GM21786 (cell line): Measurements from ENCODE around the gene FBP2.
"Not testable (repeated sequence)": the region's sequence is repeated elsewhere in the genome, so short reads cannot be mapped to it uniquely, and the experiment has no call there.

Experiments used
- ATAC-seq: cut with Tn5 transposase; IDR thresholded peaks from one replicate; pipeline ENCODE4 v1.9.1; 2021; ENCODE audit not compliant: unreplicated experiment

FBP2 gene

GRCh38 chr9:94564279-94564678 lies 29.3 kb downstream of the FBP2 start:
- ATAC-seq, result not testable (repeated sequence)

GRCh38 chr9:94563548-94563947 lies 30.1 kb downstream of the FBP2 start:
- ATAC-seq, result no peak

GRCh38 chr9:94560237-94560636 lies 33.4 kb downstream of the FBP2 start:
- ATAC-seq, result no peak

GRCh38 chr9:94557376-94557775 lies 36.2 kb downstream of the FBP2 start:
- no peak for ATAC-seq

- ATAC-seq, result no peak
Measured at GRCh38 chr9:94554439-94555331, 38.9 kb downstream of the FBP2 start, which contains the start of gene PCAT7. PCAT7 (plus strand) TSS chr9:94555083.

- no peak for ATAC-seq
Measured at GRCh38 chr9:94554078-94554438, 39.6 kb downstream of the FBP2 start.

GRCh38 chr9:94553029-94553938 lies 40.3 kb downstream of the FBP2 start:
- ATAC-seq, result no peak

GRCh38 chr9:94545940-94546339 lies 47.7 kb downstream of the FBP2 start:
- no peak for ATAC-seq

GRCh38 chr9:94544335-94544734 lies 49.3 kb downstream of the FBP2 start:
- ATAC-seq, result not testable (repeated sequence)

GRCh38 chr9:94538908-94539307 lies 54.7 kb downstream of the FBP2 start:
- no peak for ATAC-seq

GRCh38 chr9:94534901-94535300 lies 58.7 kb downstream of the FBP2 start:
- no peak for ATAC-seq

GRCh38 chr9:94533601-94534000 lies 60.0 kb downstream of the FBP2 start:
- no peak for ATAC-seq

- no peak for ATAC-seq
Measured at GRCh38 chr9:94533155-94533554, 60.5 kb downstream of the FBP2 start.

GRCh38 chr9:94528886-94529285 lies 64.7 kb downstream of the FBP2 start:
- ATAC-seq, result no peak

GRCh38 chr9:94526951-94527350 lies 66.7 kb downstream of the FBP2 start:
- no peak for ATAC-seq

GRCh38 chr9:94526271-94526670 lies 67.4 kb downstream of the FBP2 start:
- no peak for ATAC-seq

GRCh38 chr9:94525396-94526035 lies 68.1 kb downstream of the FBP2 start:
- ATAC-seq, result no peak

GRCh38 chr9:94517254-94517653 lies 76.4 kb downstream of the FBP2 start:
- ATAC-seq, result no peak

- no peak for ATAC-seq
Measured at GRCh38 chr9:94514722-94515121, 78.9 kb downstream of the FBP2 start.

- no peak for ATAC-seq
Measured at GRCh38 chr9:94511955-94512265, 81.7 kb downstream of the FBP2 start.

- no peak for ATAC-seq
Measured at GRCh38 chr9:94511134-94511954, 82.3 kb downstream of the FBP2 start.
